GM18907 (cell line): ENCODE data around the gene CWC27.
"Not testable (repeated sequence)": the region's sequence is repeated elsewhere in the genome, so short reads cannot be mapped to it uniquely, and the experiment has no call there.

Experiments
- ATAC-seq: cut with Tn5 transposase; IDR thresholded peaks from one replicate; pipeline ENCODE4 v1.9.1; 2021; ENCODE audit warnings: mild to moderate bottlenecking, moderate library complexity; ENCODE audit not compliant: unreplicated experiment

CWC27 gene

DNA sequence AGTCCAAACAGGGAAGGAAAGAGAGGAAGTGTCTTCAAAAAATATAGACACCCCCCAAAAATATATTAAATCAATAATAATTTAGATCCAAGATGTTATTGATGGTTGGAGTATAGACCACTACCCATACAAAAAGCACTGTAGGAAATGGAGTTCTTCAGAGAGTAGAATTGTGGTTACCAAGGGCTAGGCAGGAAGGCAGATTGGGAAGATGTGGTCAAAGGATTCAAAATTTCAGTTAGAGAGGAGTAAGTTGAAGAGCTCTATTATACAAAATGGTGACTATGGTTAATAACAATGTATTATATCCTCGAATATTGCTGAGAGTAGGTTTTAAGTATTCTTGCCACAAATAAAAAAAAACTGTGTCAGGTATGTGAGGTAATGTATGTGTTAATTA, 149.4 kb downstream of the CWC27 start:
- no peak for ATAC-seq

GRCh38 chr5:64921386-64921785, 152.7 kb downstream of the CWC27 start:
- ATAC-seq = no peak

DNA sequence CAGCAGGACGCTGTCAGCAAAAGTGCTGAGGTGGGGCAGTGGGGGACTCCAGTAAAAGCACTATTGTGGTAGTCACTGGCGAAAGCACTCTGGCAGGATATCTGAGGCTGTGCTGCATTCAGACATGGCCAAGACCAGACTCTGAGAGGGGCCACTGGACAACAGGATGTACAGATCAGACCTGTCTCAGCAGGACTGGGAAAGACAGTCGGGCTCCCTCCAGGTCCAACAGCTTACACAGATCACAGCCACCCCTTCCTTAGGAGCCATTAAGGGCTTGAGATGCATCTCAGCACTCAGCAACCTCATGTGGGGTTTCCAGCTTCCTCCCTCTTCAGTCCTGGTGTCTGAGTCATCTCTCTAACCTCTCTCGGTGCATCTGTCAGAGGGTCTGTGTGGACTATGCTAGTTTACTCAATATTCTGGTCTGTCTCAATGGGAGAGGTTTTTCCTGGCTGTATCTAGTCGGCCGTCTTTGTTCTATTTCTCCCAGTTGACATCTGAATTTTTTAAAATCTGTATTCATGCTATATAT, 154.5 kb downstream of the CWC27 start:
- no peak for ATAC-seq

GRCh38 chr5:64925123-64925522, 156.4 kb downstream of the CWC27 start:
- ATAC-seq = no peak

- ATAC-seq = no peak
Measured at GRCh38 chr5:64929833-64930232, 161.1 kb downstream of the CWC27 start.

DNA sequence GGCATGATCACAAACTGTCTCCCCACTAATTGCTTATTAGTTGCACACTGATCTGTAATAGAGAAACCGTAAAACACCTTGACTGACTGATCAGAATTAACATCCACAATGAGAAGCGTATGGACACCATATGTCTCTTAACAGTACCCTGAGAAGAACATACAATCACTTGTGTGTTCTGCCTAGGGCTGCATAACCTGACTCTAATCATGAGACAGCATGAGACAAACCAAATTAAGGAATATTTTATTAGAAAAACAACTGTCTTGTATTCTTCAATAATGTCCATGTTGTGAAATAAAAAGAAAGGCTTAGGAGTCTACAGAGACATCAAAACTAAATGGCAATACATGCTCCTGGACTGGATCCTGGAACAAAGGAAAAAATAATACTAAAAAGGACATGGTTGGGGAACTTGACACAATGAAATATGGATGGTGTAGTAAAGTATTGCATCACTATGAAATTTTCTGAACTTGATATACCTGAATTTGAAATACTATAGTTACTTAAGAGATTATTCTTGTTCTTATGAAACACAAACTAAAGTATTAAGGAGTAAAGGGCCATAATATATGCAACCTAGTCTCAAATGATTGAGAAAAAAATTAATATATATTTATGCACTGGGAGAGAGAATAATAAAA, 162.1 kb downstream of the CWC27 start:
- ATAC-seq = no peak

- ATAC-seq = not testable (repeated sequence)
Measured at GRCh38 chr5:64939422-64939771, 170.7 kb downstream of the CWC27 start.

DNA sequence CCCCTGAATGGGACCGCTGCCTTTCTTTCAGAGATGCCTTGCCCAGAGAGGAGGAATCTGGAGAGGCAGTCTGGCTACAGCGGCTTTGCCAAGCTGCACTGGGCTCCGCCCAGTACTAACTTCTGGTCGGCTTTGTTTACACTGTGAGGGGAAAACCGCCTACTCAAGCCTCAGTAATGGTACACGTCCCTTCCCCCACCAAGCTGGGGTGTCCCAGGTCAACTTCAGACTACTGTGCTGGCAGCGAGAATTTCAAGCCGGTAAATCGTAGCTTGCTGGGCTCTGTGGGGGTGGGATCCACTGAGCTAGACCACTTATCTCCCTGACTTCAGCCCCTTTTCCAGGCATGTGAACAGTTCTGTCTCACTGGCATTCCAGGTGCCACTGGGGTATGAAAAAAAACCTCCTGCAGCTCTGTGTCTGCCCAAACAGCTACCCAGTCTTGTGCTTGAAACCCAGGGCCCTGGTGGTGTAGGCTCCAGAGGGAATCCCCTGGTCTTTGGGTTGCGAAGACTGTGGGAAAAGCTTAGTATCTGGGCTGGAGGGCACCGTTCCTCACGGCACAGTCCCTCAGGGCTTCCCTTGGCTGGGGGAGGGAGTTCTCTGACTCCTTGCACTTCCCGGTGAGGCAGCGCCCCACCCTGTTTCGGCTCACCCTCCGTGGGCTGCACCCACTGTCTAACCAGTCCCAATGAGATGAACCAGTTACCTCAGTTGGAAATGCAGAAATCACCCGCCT, 171.2 kb downstream of the CWC27 start:
- ATAC-seq = no peak

GRCh38 chr5:64942460-64942859, 173.7 kb downstream of the CWC27 start:
- no peak for ATAC-seq

DNA sequence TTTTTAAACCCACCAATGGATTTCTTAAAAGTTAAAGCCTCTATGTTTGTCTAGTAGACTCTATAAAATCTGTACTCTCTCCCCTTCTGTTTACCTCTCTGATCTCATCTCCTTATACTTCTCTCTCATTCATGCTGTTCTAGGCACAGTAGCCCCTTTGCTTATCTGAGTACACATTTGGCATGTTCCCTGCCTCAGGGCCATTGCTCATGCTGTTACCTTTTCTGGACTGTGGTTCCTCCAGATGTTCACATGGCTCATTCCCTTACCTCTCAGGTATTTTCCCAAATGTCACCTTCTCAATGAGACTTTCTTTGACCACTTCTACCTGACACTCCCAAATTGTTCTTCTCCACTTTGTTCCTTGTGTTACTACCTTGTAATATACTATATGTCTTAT, 176.1 kb downstream of the CWC27 start:
- ATAC-seq = no peak

DNA sequence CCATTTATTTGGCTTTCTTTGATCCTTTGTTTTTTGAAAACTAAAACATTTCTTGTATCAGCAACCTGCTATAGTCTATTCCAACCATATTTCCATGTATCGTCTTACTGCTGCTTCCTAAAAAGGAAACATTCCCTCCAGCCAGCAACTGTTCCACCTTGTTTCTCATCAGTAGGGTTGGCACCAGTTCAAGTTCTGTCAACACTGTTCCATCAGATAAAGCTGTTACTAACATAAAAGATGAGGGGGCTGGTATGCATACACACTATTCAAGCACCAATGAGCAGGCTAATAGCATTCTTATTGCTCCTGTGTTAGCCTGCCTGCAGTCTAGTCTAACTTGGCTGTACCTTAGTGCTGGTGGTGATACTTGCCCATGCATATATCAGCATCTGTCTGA, 178.3 kb downstream of the CWC27 start:
- no peak for ATAC-seq

DNA sequence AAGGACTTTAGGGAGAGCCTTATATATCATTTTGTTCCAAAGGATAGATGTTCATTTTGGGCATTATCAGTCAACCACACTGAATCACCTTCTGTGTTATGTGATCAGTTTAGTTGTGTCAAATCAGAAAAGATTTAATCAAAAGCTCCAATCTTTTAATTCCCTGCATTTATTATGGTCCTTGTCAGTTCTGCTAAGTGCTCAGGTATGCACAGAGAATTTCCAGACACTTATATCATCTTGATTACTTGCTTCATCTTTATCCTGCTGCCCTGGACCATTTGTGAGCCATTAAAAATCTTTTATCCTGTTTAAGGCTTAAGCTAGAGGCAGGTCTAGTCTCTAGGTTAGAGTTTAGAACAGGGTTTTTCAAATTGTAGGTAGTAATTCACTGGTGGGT, 179.1 kb downstream of the CWC27 start:
- ATAC-seq = no peak

- no peak for ATAC-seq
Measured at GRCh38 chr5:64949331-64949730, 180.6 kb downstream of the CWC27 start.

DNA sequence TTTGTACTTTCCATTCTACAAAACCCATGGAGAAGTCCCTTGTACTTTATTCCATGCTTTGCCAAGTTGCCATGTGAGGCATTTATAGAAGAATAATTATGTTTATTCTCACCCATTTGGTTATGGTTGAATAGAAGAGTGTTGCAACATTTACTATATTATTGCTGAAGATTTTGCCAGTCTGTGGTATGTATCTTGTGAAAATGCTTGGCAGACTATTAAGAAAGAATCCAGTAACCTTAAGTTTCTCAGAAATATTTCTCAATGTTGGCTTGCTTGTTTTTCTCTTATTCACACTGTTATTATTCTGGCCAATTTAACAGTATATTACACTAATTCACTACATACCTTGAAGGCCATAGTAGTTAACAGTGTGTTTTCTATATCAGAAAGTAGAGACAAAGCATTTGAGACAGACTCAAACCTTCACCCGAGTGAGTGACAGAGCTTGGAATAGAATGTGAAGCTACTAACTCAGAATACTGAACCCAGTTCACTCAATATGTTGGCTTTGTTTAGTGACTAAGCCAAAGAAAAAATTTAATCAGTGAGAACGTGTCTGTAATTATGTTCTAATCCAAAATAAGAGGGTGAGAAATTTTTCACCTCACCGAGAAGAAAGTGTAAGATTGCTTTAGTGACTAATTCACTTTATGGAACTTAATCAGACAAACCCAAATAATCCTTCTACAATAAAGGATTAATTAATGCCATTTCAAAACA, 184.4 kb downstream of the CWC27 start:
- ATAC-seq = no peak

- ATAC-seq = no peak
Measured at GRCh38 chr5:64954518-64954917, 185.8 kb downstream of the CWC27 start.

- no peak for ATAC-seq
Measured at GRCh38 chr5:64958757-64959391, 190.1 kb downstream of the CWC27 start.

DNA sequence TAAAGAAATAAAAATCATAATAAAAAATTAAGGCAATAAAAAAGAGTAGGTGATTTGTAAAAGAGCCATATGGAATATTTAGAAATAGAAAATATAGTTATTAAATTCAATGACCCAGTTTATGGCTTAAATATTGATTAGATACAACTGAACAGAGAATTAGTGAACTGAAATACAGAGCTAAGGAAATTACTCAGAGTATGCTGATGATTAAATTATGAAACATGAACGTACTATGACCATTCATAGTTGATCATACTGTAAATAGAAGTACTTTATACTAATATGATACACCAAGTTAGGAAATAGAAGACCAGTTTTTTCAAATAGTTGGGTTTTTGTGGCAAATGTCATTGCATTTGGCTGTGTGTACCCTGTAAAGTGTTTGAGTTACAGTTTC, 194.5 kb downstream of the CWC27 start:
- no peak for ATAC-seq

- ATAC-seq = no peak
Measured at GRCh38 chr5:64968591-64969110, 199.9 kb downstream of the CWC27 start.

GRCh38 chr5:64969578-64969977, 200.8 kb downstream of the CWC27 start:
- no peak for ATAC-seq

DNA sequence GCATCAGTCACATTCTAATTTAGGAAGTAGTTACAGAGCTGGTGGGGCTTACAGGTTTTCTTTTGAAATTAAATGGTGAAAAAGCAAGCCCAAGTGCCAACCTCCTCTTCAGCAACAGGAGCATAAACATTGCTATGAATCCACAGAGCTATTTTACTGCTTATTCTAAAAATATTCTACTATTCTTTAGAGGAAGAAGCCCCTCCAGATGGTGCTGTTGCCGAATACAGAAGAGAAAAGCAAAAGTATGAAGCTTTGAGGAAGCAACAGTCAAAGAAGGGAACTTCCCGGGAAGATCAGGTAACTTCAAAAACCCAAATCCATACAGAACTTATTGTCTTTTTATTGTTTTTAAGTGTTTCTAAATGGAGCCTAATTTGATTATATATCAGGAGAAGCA, 202.8 kb downstream of the CWC27 start:
- no peak for ATAC-seq

DNA sequence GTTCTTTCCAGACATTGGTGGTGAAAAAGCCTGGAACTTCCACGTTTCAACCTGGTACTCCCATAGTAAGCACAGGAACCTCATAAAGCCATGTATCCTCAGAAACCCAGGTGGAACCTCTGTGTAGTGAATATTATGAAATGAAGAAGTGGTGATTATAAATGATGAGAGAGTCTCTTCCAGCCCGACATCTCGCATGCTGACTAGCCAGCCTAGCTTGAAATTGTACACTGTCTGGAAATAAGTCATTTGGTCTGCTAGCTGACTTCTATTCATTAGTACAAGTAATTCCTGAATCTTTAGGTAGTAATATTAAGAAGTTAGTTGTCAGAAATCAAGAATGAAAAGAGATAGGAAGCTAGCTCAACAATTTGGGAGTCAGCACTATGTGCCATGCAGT, 203.3 kb downstream of the CWC27 start:
- no peak for ATAC-seq
